ENCODE results near the gene UBE3C.

GRCh38 chr7:157124690-157125089, 14.0 kb upstream of the UBE3C start:
- TF ChIP-seq CTCF (IDR thresholded peaks at IDR 0.05 in 8 of 11, conservative IDR thresholded peaks at IDR 0.05 in 3 of 11) (no peak), POLR2AphosphoS5 (IDR thresholded peaks at IDR 0.05) (no peak)

All from spleen (tissue), 7 donors.